Hepatocyte (in vitro differentiated cells): ENCODE results near the gene TGM2. TPM values are rescaled to one million over a fixed set of nuclear protein-coding genes. Genes with fewer than 3 reads are reported as not detected.
A peak's percentile ranks its signal among the peaks of the same experiment; 100 is the strongest.

Experiments
- DNase-seq: peaks from one replicate; pipeline ENCODE4 v3.0.0-alpha.2; 2016; ENCODE audit warnings: low spot score
- H2AFZ ChIP-seq: fragments of 200-600 bp; sonication (generic); 2 replicates; pipeline ENCODE4 v1.6.0; 2016; ENCODE audit warnings: antibody characterized with exemption, mild to moderate bottlenecking
- H3K27ac ChIP-seq: fragments of 200-600 bp; sonication (generic); 2 replicates; pipeline ENCODE4 v1.5.1; 2016; ENCODE audit warnings: mild to moderate bottlenecking
- H3K27me3 ChIP-seq: fragments of 200-600 bp; sonication (generic); 2 replicates; pipeline ENCODE4 v1.6.1; 2016
- H3K36me3 ChIP-seq: fragments of 200-600 bp; sonication (generic); replicated peaks from 2 replicates; pipeline ENCODE4 v1.5.1; 2016; ENCODE audit warnings: low read depth; ENCODE audit not compliant: insufficient read depth
- H3K4me1 ChIP-seq: fragments of 200-600 bp; sonication (generic); 2 replicates; pipeline ENCODE4 v1.5.1; 2016; ENCODE audit warnings: mild to moderate bottlenecking, moderate library complexity; ENCODE audit not compliant: insufficient read depth
- H3K4me2 ChIP-seq: fragments of 200-600 bp; sonication (generic); 2 replicates; pipeline ENCODE4 v1.6.0; 2016
- H3K4me3 ChIP-seq: fragments of 200-600 bp; sonication (generic); 2 replicates; pipeline ENCODE4 v1.5.1; 2016; ENCODE audit warnings: mild to moderate bottlenecking
- H3K79me2 ChIP-seq: fragments of 200-600 bp; sonication (generic); 2 replicates; pipeline ENCODE4 v1.6.0; 2017; ENCODE audit warnings: mild to moderate bottlenecking
- H3K9me2 ChIP-seq: fragments of 200-600 bp; sonication (generic); replicated peaks from 2 replicates; pipeline ENCODE4 v1.6.0; 2017; ENCODE audit warnings: mild to moderate bottlenecking; ENCODE audit not compliant: insufficient read depth
- H3K9me3 ChIP-seq: fragments of 200-600 bp; sonication (generic); 2 replicates; pipeline ENCODE4 v1.5.1; 2016; ENCODE audit warnings: low read depth, mild to moderate bottlenecking
- H4K20me1 ChIP-seq: fragments of 200-600 bp; sonication (generic); 2 replicates; pipeline ENCODE4 v1.6.0; 2016; ENCODE audit warnings: mild to moderate bottlenecking; ENCODE audit not compliant: insufficient read depth, poor library complexity, severe bottlenecking
- EZH2 ChIP-seq: fragments of 200-600 bp; sonication (generic); IDR thresholded peaks from 2 replicates; pipeline ENCODE4 v1.6.1; 2016; ENCODE audit warnings: antibody characterized with exemption, mild to moderate bottlenecking, borderline replicate concordance
- EZH2phosphoT487 ChIP-seq: fragments of 200-600 bp; sonication (generic); IDR thresholded peaks from one replicate; pipeline ENCODE4 v1.6.1; 2018; ENCODE audit warnings: antibody characterized with exemption, mild to moderate bottlenecking, low read depth, moderate library complexity; ENCODE audit not compliant: unreplicated experiment, severe bottlenecking
- WGBS: methylation state at CpG from one replicate; pipeline ENCODE4 v1.1.6; 2016; ENCODE audit warnings: low lambda C conversion rate; ENCODE audit errors: missing lambda C conversion rate; 5-methylcytosine and 5-hydroxymethylcytosine counted together
- polyA plus RNA-seq: library from polyadenylated mRNA; unstranded; fragments of >200 nt; fragmentation: Nextera tagmentation; extraction: Ambion mirVana; gene quantifications from 2 replicates; pipeline ENCODE4 v1.2.1, GENCODE V29; 2016
- total RNA-seq: library from RNA; depleted of rRNA; stranded (reverse); fragments of >200 nt; gene quantifications from 2 replicates; pipeline ENCODE4 v1.2.3, GENCODE V29; 2014
- TF ChIP-seq, protein P1 (sequence below): fragments of 200-600 bp; sonication (generic); IDR thresholded peaks from 2 replicates; pipeline ENCODE4 v1.5.1; 2016; ENCODE audit warnings: antibody characterized with exemption, mild to moderate bottlenecking; ENCODE audit not compliant: poor library complexity

Gene TGM2
- total and polyA plus RNA-seq, 2 experiments from 2014 or later = 85.8 to 133 TPM

DNA sequence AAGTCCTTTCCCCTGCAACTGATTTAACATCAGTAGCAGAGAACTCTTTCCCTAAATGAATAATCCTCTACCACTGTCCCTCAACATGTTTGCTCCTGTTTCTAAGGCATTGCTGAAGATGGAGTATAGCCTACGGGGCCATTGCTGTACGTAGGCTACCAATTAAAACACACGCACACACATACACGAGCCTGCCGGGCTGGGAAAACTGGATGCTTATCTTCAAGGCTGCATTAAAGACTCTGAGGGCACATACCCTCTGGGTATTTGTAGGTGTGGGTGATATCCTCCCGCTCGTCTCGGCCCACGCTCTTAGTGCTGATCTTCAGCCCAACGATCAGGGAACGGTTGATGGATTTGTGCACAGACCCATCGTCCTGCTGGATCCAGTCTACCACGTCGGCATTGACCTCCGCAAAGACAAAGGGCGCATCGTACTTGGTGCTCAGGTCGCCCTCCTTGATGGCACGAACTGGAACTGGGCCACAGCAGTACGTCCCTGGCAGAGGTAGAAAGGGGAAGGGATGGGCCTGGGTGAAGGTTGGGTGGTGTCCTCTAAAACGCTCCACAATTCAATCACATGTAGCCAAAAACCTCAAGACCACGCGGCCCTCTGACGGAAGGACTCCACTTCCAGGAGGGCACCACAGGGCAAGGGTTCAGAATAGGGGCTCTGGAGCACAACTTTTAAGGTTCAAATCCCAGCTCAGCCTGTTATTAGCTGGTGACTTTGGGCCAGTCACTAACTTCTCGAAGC is 25.7 kb downstream of the TGM2 start:
- Histone ChIP-seq H3K36me3 (no peaks in the 10 kb centered on the region), H3K4me3 (no peak overlapping the region), H4K20me1 (no peaks in the 10 kb centered on the region), H2AFZ (no peak overlapping the region), H3K27me3 (no peaks in the 10 kb centered on the region), H3K4me2 (no peak overlapping the region), H3K9me3 (no peaks in the 10 kb centered on the region), H3K9me2 (no peaks in the 10 kb centered on the region), H3K4me1 (peaks cover 29% of the 10 kb centered on the region), H3K79me2 (no peaks in the 10 kb centered on the region), H3K27ac (peak overlapping the region; percentile 30)
- DNase-seq = no peak
- TF ChIP-seq EZH2phosphoT487 = no peak
- TF ChIP-seq EZH2 = no peak
- 86% methylated on average over 25 of the region's 25 CpGs for WGBS

DNA sequence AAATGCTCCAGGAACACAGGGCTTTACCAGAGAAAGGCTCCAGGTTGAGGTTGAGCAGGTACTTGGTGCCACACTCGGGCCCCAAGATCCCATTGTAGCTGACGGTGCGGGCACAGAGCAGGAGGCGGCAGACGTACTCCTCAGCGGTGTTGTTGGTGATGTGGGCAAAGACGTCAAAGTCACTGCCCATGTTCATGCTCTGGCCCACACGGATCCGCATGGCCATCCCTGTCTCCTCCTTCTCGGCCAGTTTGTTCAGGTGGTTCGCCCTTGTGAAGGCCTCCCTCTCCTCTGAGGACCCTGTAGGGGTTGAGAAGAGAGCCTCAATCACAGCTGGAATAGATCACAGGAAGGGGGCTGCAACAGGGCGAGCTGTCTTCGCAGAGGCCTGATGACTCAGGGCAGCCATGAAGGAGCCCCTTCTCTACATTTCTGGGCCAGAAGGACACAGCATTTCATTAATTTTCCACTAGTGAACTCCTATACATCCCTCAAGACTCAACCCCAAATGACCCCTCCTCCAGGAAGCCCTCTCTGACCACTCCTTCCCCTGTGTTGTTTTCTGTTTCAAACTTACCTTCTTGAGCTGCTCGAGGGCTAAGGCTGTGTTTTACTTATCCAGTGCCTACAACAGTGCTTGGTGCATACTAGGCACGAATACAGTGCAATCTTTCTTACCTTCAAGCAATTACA is 26.8 kb downstream of the TGM2 start:
- no peak for DNase-seq
- H3K27me3 ChIP-seq = no peaks in the 10 kb centered on the region
- no peak overlapping the region for H3K4me2 ChIP-seq
- no peak overlapping the region for H3K27ac ChIP-seq
- no peaks in the 10 kb centered on the region for H3K9me2 ChIP-seq
- H3K4me1 ChIP-seq = peaks cover 19% of the 10 kb centered on the region
- no peaks in the 10 kb centered on the region for H3K36me3 ChIP-seq
- H2AFZ ChIP-seq = no peak overlapping the region
- no peaks in the 10 kb centered on the region for H4K20me1 ChIP-seq
- WGBS = 95% methylated on average over 15 of the region's 15 CpGs
- no peak overlapping the region for H3K4me3 ChIP-seq
- H3K79me2 ChIP-seq = no peaks in the 10 kb centered on the region
- H3K9me3 ChIP-seq = no peaks in the 10 kb centered on the region
- TF ChIP-seq EZH2 = no peak
- TF ChIP-seq, protein P1, sequence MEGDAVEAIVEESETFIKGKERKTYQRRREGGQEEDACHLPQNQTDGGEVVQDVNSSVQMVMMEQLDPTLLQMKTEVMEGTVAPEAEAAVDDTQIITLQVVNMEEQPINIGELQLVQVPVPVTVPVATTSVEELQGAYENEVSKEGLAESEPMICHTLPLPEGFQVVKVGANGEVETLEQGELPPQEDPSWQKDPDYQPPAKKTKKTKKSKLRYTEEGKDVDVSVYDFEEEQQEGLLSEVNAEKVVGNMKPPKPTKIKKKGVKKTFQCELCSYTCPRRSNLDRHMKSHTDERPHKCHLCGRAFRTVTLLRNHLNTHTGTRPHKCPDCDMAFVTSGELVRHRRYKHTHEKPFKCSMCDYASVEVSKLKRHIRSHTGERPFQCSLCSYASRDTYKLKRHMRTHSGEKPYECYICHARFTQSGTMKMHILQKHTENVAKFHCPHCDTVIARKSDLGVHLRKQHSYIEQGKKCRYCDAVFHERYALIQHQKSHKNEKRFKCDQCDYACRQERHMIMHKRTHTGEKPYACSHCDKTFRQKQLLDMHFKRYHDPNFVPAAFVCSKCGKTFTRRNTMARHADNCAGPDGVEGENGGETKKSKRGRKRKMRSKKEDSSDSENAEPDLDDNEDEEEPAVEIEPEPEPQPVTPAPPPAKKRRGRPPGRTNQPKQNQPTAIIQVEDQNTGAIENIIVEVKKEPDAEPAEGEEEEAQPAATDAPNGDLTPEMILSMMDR = no peak
- no peak for TF ChIP-seq EZH2phosphoT487

DNA sequence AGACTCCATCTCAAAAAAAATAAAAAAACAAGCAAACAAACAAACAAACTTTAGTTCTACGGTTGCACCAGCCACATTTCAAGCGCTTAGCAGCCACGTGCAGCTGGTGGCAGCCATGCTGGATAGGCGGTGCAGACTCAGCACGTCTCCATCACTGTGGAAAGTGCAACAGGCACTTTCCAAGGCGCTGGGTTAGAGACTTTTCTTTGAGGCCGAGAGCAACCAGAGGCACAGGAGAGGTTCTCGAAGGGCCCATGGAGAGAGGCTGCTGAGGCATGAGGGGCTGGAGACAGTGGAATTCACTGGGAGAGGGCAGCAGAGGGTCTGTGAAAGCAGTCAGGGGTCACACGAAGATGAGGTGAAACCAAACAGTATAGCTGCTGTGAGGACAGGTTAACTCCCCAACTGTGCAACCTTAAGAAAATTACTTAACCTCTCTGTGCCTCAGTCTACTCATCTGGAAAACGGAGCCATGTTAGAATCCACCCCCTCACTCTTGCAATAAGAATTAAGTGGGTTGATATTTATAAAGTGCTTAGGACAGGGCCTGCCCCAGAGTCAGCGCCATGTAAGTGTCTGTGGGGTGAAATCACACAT is 27.5 kb downstream of the TGM2 start:
- no peak overlapping the region for H3K27ac ChIP-seq
- H2AFZ ChIP-seq = no peak overlapping the region
- no peak for TF ChIP-seq EZH2phosphoT487
- TF ChIP-seq EZH2 = no peak
- TF ChIP-seq, protein P1 = no peak
- H3K4me2 ChIP-seq = no peak overlapping the region
- DNase-seq = no peak
- H3K4me1 ChIP-seq = peaks cover 13% of the 10 kb centered on the region
- no peaks in the 10 kb centered on the region for H3K9me3 ChIP-seq
- no peaks in the 10 kb centered on the region for H3K9me2 ChIP-seq
- H4K20me1 ChIP-seq = no peaks in the 10 kb centered on the region
- H3K79me2 ChIP-seq = no peaks in the 10 kb centered on the region
- H3K27me3 ChIP-seq = no peaks in the 10 kb centered on the region
- 94% methylated on average over 11 of the region's 11 CpGs for WGBS
- H3K4me3 ChIP-seq = no peak overlapping the region
- no peaks in the 10 kb centered on the region for H3K36me3 ChIP-seq
